Ovary (tissue), 9 donors: ENCODE data around the gene SESN1. TPM values are rescaled to one million over a fixed set of nuclear protein-coding genes. Genes with fewer than 3 reads are reported as not detected.

Source experiments
- DNase-seq, 5 donors: peaks; one replicate each; pipeline ENCODE4 v3.0.0-alpha.2; 2019 to 2020
- H3K27ac ChIP-seq, 2 donors: fragments of 200-600 bp; one replicate each; pipeline versions ENCODE4 v1.5.1 to v1.8.0; 2019 to 2022
- H3K27me3 ChIP-seq: fragments of 200-600 bp; one replicate; pipeline ENCODE4 v1.8.0; 2022
- H3K36me3 ChIP-seq: fragments of 200-600 bp; sonication (generic); one replicate; pipeline ENCODE4 v1.5.1; 2019
- H3K4me1 ChIP-seq: one replicate; pipeline ENCODE4 v1.8.1; 2013; ENCODE audit warnings: mild to moderate bottlenecking, moderate library complexity; ENCODE audit not compliant: insufficient read depth
- H3K4me3 ChIP-seq: fragments of 200-600 bp; sonication (generic); one replicate; pipeline ENCODE4 v1.5.1; 2017
- H3K9me3 ChIP-seq, 2 donors: fragments of 200-600 bp in 1 of 2; sonication (generic) in 1 of 2; one replicate each; pipeline versions ENCODE4 v1.5.1 to v1.8.1; 2013 to 2019; ENCODE audit warnings: mild to moderate bottlenecking in 1 of 2, moderate library complexity in 1 of 2
- EP300 ChIP-seq: sonication (generic); formaldehyde crosslinking; IDR thresholded peaks from one replicate; pipeline ENCODE4 v1.6.1; 2017; ENCODE audit warnings: antibody characterized with exemption
- POLR2A ChIP-seq: fragments of 450-650 bp; IDR thresholded peaks from one replicate; pipeline ENCODE4 v1.6.1; 2017; ENCODE audit warnings: antibody characterized with exemption, mild to moderate bottlenecking, moderate library complexity
- WGBS, 3 donors: extraction: QIAGEN DNeasy Blood & Tissue Kit in 1 of 3; methylation state at CpG; one replicate each; pipeline versions ENCODE4 v1.1.5 to v1.1.7; 2013 to 2017; 5-methylcytosine and 5-hydroxymethylcytosine counted together
- intact Hi-C, 4 donors: fragments of 100-400 bp; cut with DNase I; formaldehyde crosslinking; loops; one replicate each; pipeline versions ENCODE4 v1.11.0 to v1.15.1; 2022 to 2023
- polyA plus RNA-seq, 2 donors: library from polyadenylated mRNA; stranded (reverse); fragments of 200-250 nt in 1 of 2; fragments of 350-450 nt in 1 of 2; fragmentation: Illumina TruSeq in 1 of 2; extraction: RNeasy Lipid Tissue Mini Kit (QIAGEN cat#74804) in 1 of 2; gene quantifications; one replicate each; pipeline ENCODE4 v1.2.3, GENCODE V29; 2013 to 2014
- total RNA-seq, 7 donors: library from RNA; depleted of rRNA in 2 of 7; stranded (reverse); fragments of >200 nt in 2 of 7; fragmentation: NEBNext Ultra II Directional in 3 of 7; extraction: Animal tissue kit (Norgen Biotek cat#: 25700) in 3 of 7; gene quantifications; one replicate each; pipeline versions ENCODE4 v1.1.0 to v1.2.4, GENCODE V29; 2016 to 2023
- TF ChIP-seq, protein P1 (sequence below), 3 donors: fragments of 450-650 bp in 2 of 3; fragments of 200-600 bp in 1 of 3; IDR thresholded peaks; one replicate each; pipeline versions ENCODE4 v1.5.1 to v1.8.0; 2016 to 2022; ENCODE audit warnings: antibody characterized with exemption in 3 of 3, mild to moderate bottlenecking in 1 of 3
- donor health status: DM: no; HTN: no; CAD: no; lungs with moderate emphysema.
- donor health status: DM: no; HTN: no; CAD: no.
- donor health status: Bipolar disorder and iron deficiency.
- donor health status: DM: yes; HTN: yes; CAD: no.
- donor health status: DM: no; HTN: no; CAD: no.
- donor health status: DM: yes; HTN: yes; CAD: no.

SESN1 gene
- total and polyA plus RNA-seq, 9 donors = 36.5 to 97.2 (median 65.4) TPM

DNA sequence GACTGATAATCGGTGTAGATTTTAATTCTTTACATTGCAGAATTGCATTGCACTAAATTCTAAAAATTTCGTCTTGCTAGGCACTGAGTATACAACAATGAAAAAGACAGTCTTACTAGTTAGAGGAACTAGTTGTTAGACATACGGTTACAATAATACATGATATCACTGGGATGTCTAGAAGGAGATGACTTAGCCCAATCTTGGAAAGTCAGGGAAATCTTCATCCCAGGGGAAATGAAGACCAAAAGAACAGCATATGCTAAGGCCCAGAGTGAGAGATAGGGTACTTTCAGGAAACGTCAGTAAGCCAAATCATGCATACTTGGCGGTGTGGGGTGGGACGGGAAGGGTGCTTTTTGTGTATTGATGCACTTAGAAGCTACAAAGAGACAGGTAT, 1.6 kb upstream of the SESN1 start:
- H3K4me1 ChIP-seq = peaks cover 3% of the 10 kb centered on the region
- TF ChIP-seq, protein P1, sequence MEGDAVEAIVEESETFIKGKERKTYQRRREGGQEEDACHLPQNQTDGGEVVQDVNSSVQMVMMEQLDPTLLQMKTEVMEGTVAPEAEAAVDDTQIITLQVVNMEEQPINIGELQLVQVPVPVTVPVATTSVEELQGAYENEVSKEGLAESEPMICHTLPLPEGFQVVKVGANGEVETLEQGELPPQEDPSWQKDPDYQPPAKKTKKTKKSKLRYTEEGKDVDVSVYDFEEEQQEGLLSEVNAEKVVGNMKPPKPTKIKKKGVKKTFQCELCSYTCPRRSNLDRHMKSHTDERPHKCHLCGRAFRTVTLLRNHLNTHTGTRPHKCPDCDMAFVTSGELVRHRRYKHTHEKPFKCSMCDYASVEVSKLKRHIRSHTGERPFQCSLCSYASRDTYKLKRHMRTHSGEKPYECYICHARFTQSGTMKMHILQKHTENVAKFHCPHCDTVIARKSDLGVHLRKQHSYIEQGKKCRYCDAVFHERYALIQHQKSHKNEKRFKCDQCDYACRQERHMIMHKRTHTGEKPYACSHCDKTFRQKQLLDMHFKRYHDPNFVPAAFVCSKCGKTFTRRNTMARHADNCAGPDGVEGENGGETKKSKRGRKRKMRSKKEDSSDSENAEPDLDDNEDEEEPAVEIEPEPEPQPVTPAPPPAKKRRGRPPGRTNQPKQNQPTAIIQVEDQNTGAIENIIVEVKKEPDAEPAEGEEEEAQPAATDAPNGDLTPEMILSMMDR (IDR thresholded peaks at IDR 0.05) = no peak
- TF ChIP-seq POLR2A (no peak), EP300 (no peak)
- no peak overlapping the region for H3K27ac ChIP-seq
- peak overlapping the region; percentile 80 for H3K4me3 ChIP-seq
- H3K27me3 ChIP-seq = no peaks in the 10 kb centered on the region
- DNase-seq = no peak
- intact Hi-C loops = loop anchor here in 2 of 4 donors (5.0 to 10.0 kb wide), 2 partner anchors 289 to 591 kb away; partner anchors contain the start of gene CD164 (in 2 of the 2)
- no peaks in the 10 kb centered on the region for H3K9me3 ChIP-seq
- 47 to 60% (median 53%) methylated on average over 6 of the region's 6 CpGs for WGBS, 3 donors
- H3K36me3 ChIP-seq = no peaks in the 10 kb centered on the region

DNA sequence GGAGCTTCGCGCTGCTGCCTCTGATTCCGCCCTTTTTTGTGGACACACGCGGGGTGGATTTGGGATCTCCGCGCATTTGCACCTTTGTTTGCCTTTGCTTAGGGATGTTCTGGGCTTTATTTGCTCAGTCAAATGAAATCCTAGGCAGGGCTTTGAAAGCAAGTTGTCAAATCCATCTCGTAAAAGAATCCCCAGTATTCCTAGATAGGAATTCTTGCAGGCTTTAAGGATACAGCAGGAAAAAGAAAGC, 1.1 kb upstream of the SESN1 start:
- H3K4me3 ChIP-seq = peak overlapping the region; percentile 80
- intact Hi-C loops = loop anchor here in 2 of 4 donors (5.0 to 10.0 kb wide), 2 partner anchors 289 to 592 kb away; partner anchors contain the start of gene CD164 (in 2 of the 2)
- H3K4me1 ChIP-seq = peaks cover 3% of the 10 kb centered on the region
- no peaks in the 10 kb centered on the region for H3K27me3 ChIP-seq
- H3K9me3 ChIP-seq = no peaks in the 10 kb centered on the region
- no peak for TF ChIP-seq EP300
- TF ChIP-seq, protein P1 (IDR thresholded peaks at IDR 0.05) = no peak
- no peak for DNase-seq
- no peaks in the 10 kb centered on the region for H3K36me3 ChIP-seq
- 0% methylated on average over 8 of the region's 8 CpGs for WGBS, 3 donors
- H3K27ac ChIP-seq = peak overlapping the region; percentile 93 to 99

DNA sequence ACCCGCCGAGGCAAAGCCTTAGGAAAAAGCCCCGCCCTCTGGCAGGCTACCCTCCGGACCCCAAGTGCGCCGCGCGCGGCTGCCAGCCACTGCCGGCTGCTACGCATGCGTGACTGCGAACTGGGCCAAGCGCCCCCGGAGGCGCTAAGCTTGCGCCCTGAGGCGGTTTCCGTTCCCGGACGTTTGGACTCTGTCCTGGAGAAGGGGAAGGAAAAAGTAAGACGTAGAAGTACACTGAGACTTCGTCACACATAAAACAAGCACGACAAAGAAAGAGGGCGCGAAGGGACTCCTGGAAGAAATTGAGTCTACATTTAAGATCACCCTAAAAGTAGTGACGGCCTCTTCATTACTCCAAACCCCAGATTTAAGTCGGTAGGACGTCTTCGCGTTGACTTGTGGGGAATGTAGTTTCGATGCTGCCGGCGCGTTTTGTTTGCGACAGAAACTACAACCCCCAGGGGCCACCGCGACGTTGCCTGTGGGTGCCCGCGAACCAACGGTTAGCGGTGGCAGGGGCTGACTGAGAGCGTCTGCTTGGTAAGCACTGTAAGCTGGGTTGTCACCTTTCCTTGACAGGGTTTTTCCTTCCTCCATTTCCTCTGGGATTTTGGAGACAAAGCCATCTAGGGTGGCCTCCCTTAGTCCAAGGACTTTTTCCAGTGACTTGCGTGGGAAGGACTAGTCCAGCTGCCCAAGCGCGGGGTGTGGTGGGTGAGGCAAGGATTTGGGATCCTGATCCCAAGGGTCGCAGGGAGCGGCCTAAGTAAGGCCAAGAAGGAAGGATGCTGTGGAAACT, 589 bp upstream of the SESN1 start, which contains the start of gene CEP57L1:
Gene CEP57L1, plus strand, starts transcription at position 472 of the 799 bp plus-strand sequence. CDS start 49,715 bp downstream, outside the sequence.
- TF ChIP-seq, protein P1 (IDR thresholded peaks at IDR 0.05) = peak in 1 of 3 donors; percentile 27
- TF ChIP-seq EP300 (no peak), POLR2A (peak; percentile 60)
- Histone ChIP-seq H3K9me3 (no peaks in the 10 kb centered on the region), H3K27me3 (no peaks in the 10 kb centered on the region), H3K4me1 (peaks cover 3% of the 10 kb centered on the region), H3K4me3 (peak within 1 kb of the TSS; percentile 80), H3K36me3 (no peaks in the 10 kb centered on the region), H3K27ac (peak within 1 kb of the TSS; percentile 93 to 99)
- intact Hi-C loops = loop anchor here in 2 of 4 donors (5.0 to 10.0 kb wide), 2 partner anchors 290 to 592 kb away; partner anchors contain the start of gene CD164 (in 2 of the 2)
- DNase-seq = peak; percentile 96 to 98 (median 97)
- 0 to 1% (median 0%) methylated on average over 46 to 49 of the region's 49 CpGs for WGBS, 3 donors

DNA sequence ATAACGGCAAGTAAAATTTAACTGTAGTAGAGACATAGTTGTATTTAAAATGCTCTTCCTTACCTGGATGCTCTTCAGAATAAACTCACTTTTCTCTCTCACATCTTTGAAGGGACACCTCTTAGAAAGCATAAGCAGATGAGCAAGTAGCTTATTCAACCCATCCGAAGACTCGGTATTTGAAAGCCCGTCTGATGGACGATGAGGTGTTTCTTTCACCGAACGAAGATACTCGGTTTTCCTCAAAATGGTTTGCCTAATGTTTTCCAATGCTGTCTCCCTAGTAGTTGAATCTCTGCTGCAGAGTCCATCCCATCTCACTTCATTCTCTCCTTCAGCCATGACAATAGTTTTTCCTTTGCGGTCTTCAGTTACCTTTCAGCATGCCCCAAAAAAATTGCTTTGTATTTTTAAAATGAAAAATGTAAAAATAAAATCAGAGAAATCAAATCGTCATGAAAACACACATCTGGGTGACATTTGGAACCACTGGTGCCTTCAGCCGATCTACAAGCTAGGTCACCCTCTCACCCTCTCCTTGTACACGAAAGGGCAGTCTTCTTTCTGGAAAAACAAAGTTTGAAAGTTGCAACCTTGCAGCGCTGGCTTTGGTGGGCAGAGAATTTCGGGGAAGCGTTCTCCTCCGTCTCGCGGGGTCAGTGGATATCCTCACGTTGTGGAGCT, 772 bp downstream of the SESN1 start:
- WGBS, 3 donors = 0 to 1% (median 0%) methylated on average over 19 of the region's 19 CpGs
- Histone ChIP-seq H3K4me3 (peak overlapping the region; percentile 80), H3K36me3 (no peaks in the 10 kb centered on the region), H3K9me3 (no peaks in the 10 kb centered on the region), H3K4me1 (peaks cover 4% of the 10 kb centered on the region), H3K27me3 (no peaks in the 10 kb centered on the region), H3K27ac (peak overlapping the region; percentile 93 to 99)
- intact Hi-C loops = loop anchor here in 2 of 4 donors (10.0 kb wide), 1 partner anchor 291 kb away; the partner anchor contains the start of gene CD164 (in 2 of the 2)
- no peak for DNase-seq
- no peak for TF ChIP-seq EP300
- TF ChIP-seq, protein P1 (IDR thresholded peaks at IDR 0.05) = no peak
- no peak for TF ChIP-seq POLR2A
